GM18502 (cell line): Measurements from ENCODE around the gene KRTAP5-4.
"Not testable (repeated sequence)": the region's sequence is repeated elsewhere in the genome, so short reads cannot be mapped to it uniquely, and the experiment has no call there.

Source experiments
- ATAC-seq: cut with Tn5 transposase; IDR thresholded peaks from one replicate; pipeline ENCODE4 v1.9.1; 2021; ENCODE audit warnings: mild to moderate bottlenecking; ENCODE audit not compliant: unreplicated experiment, poor library complexity

KRTAP5-4 gene

GRCh38 chr11:1639666-1640065 lies 17.7 kb upstream of the KRTAP5-4 start:
- ATAC-seq: no peak

DNA sequence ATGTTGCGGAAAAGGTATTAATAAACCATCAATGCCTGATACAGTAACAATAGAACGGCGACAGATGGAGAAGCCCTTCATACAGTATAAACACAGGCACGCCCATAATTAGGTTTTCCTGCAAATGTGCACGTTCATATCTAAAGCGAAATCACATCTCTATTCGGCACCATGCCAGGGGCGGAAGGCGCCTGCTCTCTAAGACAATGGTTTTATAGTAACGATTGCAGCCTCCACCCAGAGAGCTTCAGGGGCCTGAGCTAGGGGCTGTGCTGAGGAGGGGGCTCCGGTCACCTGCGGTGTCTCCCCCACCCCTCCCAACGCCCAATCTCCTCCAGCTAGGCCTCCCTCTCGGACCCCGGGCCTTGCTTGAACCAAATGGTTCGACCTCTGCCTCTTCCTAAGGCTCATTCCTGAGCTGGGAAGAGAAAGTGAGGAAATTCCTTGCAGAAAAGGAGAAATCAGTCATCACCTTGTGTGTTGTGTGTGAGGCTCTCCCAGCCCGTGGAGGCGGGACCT lies 17.2 kb upstream of the KRTAP5-4 start:
- ATAC-seq: no peak

DNA sequence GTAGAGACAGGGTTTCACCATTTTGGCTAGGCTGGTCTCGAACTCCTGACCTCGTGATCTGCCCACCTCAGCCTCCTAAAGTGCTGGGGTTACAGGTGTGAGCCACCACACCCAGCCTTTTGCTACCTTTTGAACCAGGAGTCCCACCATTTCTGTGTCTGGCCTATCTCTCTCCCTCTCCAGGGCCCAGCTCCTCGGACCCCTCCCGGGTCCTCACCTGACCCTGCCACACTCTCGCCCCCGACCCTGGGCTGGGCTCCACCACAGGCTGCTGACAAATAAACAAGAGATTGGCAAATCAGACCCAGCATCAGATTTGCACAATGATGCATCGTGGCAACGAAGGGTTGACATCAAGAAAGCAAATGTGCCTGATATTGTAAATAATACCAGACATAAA lies 16.4 kb upstream of the KRTAP5-4 start:
- ATAC-seq: no peak

- no peak for ATAC-seq
Measured at GRCh38 chr11:1637628-1638027, 15.7 kb upstream of the KRTAP5-4 start.

- ATAC-seq: no peak
Measured at GRCh38 chr11:1636291-1636950, 14.5 kb upstream of the KRTAP5-4 start.

DNA sequence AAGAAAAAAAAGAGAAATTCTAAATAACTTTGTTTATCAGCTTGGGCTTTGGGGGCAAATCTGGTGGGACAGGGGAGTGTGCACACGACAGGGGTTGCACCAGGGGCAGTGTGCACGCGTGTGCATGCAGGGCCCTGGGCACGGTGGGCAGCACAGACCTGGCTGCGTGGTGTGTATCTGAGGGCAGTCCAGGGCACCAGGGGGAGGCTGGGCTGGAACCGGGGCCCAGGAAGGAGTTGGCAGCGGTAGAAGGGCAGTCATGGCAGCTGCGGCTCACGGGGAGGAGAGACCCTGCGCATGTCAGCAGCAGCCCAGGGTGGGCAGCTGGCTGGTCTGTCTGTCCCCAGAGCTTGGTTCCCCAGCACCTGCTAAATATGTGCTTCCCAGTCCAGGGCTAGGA lies 11.9 kb upstream of the KRTAP5-4 start:
- no peak for ATAC-seq

DNA sequence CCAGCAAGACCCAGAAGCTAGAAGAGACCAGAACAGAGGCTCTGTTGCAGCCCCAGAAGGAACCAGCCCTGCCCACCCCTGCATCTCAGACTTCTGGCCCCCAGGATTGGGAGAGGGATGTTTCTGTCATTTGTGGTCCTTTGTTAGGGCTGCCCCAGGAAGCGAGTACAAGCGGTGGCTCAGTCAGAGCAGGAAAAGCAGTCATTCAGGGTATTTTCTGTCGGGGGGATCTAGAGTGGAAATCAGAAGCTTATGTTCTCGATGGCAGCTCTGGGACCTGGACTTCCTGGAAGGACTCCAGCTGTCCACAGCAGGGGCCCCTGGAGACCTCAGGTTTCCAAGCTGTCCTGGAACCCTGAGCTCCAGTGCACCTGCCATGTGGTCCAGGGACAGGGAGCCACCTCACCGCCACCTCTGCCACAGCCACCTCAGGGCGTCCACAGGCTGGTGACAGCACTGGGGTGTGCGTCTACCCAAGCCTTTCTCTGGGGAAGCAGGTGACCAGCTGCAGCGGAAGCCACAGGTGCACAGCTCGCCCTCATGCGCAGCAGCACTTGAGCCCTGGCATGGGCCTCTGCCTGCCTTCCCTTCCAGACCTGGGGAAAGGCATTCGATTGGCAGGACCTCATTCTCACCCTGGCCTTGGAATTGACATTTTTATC lies 10.2 kb upstream of the KRTAP5-4 start:
- ATAC-seq: no peak

DNA sequence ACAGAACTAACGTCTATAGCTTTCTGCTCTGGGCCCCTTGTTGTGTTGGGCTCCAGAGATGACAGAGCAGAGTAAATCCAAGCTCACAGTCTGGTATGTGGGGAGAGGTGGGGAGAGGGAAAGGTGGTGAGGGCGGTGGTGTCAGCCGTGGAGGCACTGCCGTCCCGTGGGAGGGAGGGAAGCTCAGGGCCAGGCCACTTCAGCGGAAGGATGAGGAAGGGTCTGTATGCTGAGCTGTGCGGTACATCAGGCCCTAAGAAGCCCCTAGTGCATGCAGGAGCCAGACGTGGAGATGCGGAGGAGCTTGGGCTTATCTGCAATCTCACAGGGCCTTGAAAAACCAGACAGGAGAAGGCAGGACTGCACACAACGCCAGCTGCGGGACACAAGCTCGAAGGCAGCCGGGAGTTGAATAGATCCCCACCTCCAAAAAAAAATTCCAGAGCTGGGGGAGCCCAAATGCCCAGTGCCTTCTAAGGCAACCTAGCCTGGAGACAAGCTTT lies 9.2 kb upstream of the KRTAP5-4 start:
- ATAC-seq: no peak

GRCh38 chr11:1630271-1630670 lies 8.3 kb upstream of the KRTAP5-4 start:
- no peak for ATAC-seq

- no peak for ATAC-seq
Measured at GRCh38 chr11:1629326-1630185, 7.6 kb upstream of the KRTAP5-4 start, which contains the start of gene KRTAP5-5. TSS of gene KRTAP5-5 (plus strand) at chr11:1629775. CDS start at chr11:1629841, 66 bp downstream.

GRCh38 chr11:1628506-1629325 lies 6.8 kb upstream of the KRTAP5-4 start:
- no peak for ATAC-seq

GRCh38 chr11:1625541-1625940 lies 3.6 kb upstream of the KRTAP5-4 start:
- ATAC-seq: no peak

GRCh38 chr11:1624621-1625020 lies 2.7 kb upstream of the KRTAP5-4 start:
- ATAC-seq: no peak

DNA sequence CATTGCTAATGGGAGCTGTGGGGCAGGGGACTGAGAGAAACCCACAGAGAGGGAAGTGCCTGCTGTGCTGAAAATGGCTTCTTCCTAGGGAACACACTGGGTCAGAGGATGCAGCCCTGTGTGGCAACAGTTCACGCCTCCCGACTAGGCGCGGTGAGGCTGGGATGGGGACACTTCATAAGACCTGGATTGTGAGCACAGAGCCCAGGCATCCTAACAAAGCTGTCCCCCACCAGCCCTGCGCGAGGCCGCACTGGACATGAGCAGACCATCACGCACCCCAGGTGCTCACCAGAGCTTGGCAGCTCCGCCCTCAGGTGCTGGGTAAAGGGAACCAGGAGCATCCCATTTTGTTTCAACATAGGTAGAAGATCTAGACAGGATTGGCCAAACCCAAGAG lies 1.8 kb upstream of the KRTAP5-4 start:
- ATAC-seq: no peak

GRCh38 chr11:1619449-1619848 lies 2.5 kb downstream of the KRTAP5-4 start:
- ATAC-seq: no peak

DNA sequence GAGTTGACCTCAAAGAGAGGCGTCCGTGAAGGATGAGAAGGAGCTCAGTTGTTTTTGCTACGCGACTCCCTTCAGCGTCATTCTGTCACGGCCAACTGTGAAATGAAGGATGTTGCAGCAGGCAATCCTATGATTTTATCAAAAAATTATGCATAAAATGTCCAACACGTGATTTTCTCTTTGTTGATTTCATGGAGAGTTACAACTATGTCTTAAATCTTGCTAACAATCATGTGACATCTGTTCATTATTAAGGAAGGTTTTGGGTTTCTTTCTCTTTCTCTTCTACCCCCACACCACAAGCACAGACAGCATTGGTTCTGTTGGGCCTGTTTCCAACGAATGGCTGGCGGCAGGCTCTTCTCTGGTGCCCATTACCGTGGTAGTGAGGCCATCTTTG lies 3.7 kb downstream of the KRTAP5-4 start:
- no peak for ATAC-seq

GRCh38 chr11:1608363-1608762 lies 13.6 kb downstream of the KRTAP5-4 start, which contains the start of gene KRTAP5-3:
TSS of gene KRTAP5-3 (minus strand) at chr11:1608463. CDS start at chr11:1608385, 78 bp downstream.
- ATAC-seq: no peak

- not testable (repeated sequence) for ATAC-seq
Measured at GRCh38 chr11:1607901-1608300, 14.0 kb downstream of the KRTAP5-4 start.

GRCh38 chr11:1607156-1607845 lies 14.6 kb downstream of the KRTAP5-4 start:
- ATAC-seq: not testable (repeated sequence)
